ENCODE data around the gene OSBPL9.

DNA sequence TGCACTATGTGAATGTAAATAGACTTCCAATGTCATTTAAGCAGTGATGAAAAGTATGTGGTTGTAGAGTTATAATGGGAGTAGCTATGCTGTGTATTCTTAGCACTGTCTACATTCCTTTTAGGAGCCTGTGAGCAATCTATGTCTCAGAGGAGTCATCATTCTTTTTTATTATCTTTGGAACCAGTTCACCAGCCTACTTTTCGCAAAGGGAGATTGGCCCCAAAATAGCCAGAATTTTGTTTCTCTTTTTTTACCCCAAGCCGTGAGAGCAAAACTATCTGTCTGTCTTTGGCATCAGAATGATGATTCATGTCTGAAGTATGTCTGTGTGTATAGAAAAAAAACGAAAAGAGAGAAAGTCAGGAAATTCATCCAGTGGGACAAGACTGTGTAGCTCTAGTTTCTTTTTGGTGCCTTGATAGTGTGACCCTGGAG lies 44.2 kb downstream of the OSBPL9 start:
- TF ChIP-seq, protein P1, sequence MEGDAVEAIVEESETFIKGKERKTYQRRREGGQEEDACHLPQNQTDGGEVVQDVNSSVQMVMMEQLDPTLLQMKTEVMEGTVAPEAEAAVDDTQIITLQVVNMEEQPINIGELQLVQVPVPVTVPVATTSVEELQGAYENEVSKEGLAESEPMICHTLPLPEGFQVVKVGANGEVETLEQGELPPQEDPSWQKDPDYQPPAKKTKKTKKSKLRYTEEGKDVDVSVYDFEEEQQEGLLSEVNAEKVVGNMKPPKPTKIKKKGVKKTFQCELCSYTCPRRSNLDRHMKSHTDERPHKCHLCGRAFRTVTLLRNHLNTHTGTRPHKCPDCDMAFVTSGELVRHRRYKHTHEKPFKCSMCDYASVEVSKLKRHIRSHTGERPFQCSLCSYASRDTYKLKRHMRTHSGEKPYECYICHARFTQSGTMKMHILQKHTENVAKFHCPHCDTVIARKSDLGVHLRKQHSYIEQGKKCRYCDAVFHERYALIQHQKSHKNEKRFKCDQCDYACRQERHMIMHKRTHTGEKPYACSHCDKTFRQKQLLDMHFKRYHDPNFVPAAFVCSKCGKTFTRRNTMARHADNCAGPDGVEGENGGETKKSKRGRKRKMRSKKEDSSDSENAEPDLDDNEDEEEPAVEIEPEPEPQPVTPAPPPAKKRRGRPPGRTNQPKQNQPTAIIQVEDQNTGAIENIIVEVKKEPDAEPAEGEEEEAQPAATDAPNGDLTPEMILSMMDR (tag by site-specific recombination; IDR thresholded peaks at IDR 0.05), result no peak
- TF ChIP-seq, protein P2, sequence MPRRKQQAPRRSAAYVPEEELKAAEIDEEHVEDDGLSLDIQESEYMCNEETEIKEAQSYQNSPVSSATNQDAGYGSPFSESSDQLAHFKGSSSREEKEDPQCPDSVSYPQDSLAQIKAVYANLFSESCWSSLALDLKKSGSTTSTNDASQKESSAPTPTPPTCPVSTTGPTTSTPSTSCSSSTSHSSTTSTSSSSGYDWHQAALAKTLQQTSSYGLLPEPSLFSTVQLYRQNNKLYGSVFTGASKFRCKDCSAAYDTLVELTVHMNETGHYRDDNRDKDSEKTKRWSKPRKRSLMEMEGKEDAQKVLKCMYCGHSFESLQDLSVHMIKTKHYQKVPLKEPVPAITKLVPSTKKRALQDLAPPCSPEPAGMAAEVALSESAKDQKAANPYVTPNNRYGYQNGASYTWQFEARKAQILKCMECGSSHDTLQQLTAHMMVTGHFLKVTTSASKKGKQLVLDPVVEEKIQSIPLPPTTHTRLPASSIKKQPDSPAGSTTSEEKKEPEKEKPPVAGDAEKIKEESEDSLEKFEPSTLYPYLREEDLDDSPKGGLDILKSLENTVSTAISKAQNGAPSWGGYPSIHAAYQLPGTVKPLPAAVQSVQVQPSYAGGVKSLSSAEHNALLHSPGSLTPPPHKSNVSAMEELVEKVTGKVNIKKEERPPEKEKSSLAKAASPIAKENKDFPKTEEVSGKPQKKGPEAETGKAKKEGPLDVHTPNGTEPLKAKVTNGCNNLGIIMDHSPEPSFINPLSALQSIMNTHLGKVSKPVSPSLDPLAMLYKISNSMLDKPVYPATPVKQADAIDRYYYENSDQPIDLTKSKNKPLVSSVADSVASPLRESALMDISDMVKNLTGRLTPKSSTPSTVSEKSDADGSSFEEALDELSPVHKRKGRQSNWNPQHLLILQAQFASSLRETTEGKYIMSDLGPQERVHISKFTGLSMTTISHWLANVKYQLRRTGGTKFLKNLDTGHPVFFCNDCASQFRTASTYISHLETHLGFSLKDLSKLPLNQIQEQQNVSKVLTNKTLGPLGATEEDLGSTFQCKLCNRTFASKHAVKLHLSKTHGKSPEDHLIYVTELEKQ (tag by site-specific recombination; IDR thresholded peaks at IDR 0.05; ENCODE audit: borderline replicate concordance), result no peak

Measured in HEK293 (cell line).